Hepatocyte (in vitro differentiated cells): ENCODE data around the gene ATXN2.

Experiments used
- EZH2 ChIP-seq: fragments of 200-600 bp; sonication (generic); IDR thresholded peaks from 2 replicates; pipeline ENCODE4 v1.6.1; 2016; ENCODE audit warnings: antibody characterized with exemption, mild to moderate bottlenecking, borderline replicate concordance
- EZH2phosphoT487 ChIP-seq: fragments of 200-600 bp; sonication (generic); IDR thresholded peaks from one replicate; pipeline ENCODE4 v1.6.1; 2018; ENCODE audit warnings: antibody characterized with exemption, mild to moderate bottlenecking, low read depth, moderate library complexity; ENCODE audit not compliant: unreplicated experiment, severe bottlenecking
- TF ChIP-seq, protein P1 (sequence below): fragments of 200-600 bp; sonication (generic); IDR thresholded peaks from 2 replicates; pipeline ENCODE4 v1.5.1; 2016; ENCODE audit warnings: antibody characterized with exemption, mild to moderate bottlenecking; ENCODE audit not compliant: poor library complexity

DNA sequence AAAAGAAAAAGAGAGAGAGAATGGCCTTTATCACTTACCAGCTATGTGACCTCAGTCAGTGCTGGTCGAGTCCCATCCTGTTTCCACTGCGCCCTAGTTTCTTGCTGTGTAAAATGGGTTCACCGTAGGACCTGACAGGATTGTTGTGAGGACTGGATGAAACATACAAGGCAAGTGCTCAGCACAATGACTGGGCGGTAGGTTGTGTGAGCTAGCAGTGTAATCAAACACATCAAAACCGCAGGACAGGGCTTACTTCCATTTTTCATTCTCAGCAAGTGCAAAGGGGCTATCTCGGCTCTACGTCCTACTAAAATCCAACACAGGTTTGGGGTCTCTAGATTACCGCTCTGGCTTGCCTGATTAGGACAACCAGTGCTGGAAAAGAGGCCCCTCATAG, 36.4 kb upstream of the ATXN2 start:
- TF ChIP-seq, protein P1, sequence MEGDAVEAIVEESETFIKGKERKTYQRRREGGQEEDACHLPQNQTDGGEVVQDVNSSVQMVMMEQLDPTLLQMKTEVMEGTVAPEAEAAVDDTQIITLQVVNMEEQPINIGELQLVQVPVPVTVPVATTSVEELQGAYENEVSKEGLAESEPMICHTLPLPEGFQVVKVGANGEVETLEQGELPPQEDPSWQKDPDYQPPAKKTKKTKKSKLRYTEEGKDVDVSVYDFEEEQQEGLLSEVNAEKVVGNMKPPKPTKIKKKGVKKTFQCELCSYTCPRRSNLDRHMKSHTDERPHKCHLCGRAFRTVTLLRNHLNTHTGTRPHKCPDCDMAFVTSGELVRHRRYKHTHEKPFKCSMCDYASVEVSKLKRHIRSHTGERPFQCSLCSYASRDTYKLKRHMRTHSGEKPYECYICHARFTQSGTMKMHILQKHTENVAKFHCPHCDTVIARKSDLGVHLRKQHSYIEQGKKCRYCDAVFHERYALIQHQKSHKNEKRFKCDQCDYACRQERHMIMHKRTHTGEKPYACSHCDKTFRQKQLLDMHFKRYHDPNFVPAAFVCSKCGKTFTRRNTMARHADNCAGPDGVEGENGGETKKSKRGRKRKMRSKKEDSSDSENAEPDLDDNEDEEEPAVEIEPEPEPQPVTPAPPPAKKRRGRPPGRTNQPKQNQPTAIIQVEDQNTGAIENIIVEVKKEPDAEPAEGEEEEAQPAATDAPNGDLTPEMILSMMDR: no peak
- TF ChIP-seq EZH2 (no peak), EZH2phosphoT487 (no peak)
